A673 (cell line): ENCODE data around the gene RGS6.

Experiments
- CTCF ChIP-seq: fragments of 300-800, 200-600 bp; sonication (generic); conservative IDR thresholded peaks from 2 replicates; pipeline ENCODE4 v1.5.1; 2017; ENCODE audit warnings: low read depth, mild to moderate bottlenecking, antibody characterized with exemption, low read length, moderate library complexity, mixed read lengths
- EZH2 ChIP-seq: fragments of 200-600 bp; sonication (generic); IDR thresholded peaks from 2 replicates; pipeline ENCODE4 v1.6.1; 2017; ENCODE audit warnings: borderline replicate concordance, low read depth, mild to moderate bottlenecking, mixed read lengths, antibody characterized with exemption, low read length; ENCODE audit not compliant: poor library complexity, severe bottlenecking

- TF ChIP-seq CTCF (peak; percentile 95), EZH2 (no peak)
Measured at GRCh38 chr14:72104011-72104613, 171.9 kb downstream of the RGS6 start.
